NCI-H2081 treated with DMSO at 0.1 percent for 48 hours (cell line): ENCODE data around the gene ABCB9.

Experiments
- DNase-seq: peaks from one replicate; lab custom pipeline; 2025; lab: John Stamatoyannopoulos, UW

The ABCB9 gene

GRCh38 chr12:122994781-122995502 is 28.7 kb upstream of the ABCB9 start:
- DNase-seq: no peak

- DNase-seq: no peak
These were observed 27.9 kb upstream of the ABCB9 start for GRCh38 chr12:122994140-122994675.

- DNase-seq: no peak
These were observed 26.1 kb upstream of the ABCB9 start for GRCh38 chr12:122992386-122992785.

- no peak for DNase-seq
These were observed 25.5 kb upstream of the ABCB9 start for GRCh38 chr12:122991623-122992275.

- no peak for DNase-seq
These were observed 24.8 kb upstream of the ABCB9 start for GRCh38 chr12:122990961-122991622.

- no peak for DNase-seq
These were observed 24.3 kb upstream of the ABCB9 start for GRCh38 chr12:122990561-122990960.

- DNase-seq: no peak
These were observed 23.7 kb upstream of the ABCB9 start for GRCh38 chr12:122989874-122990419.

- no peak for DNase-seq
These were observed 23.1 kb upstream of the ABCB9 start for GRCh38 chr12:122989225-122989839.

- no peak for DNase-seq
These were observed 22.4 kb upstream of the ABCB9 start for GRCh38 chr12:122988612-122989212.

- no peak for DNase-seq
These were observed 21.8 kb upstream of the ABCB9 start for GRCh38 chr12:122988036-122988435.

- DNase-seq: no peak
These were observed 21.1 kb upstream of the ABCB9 start for GRCh38 chr12:122987086-122987951.

GRCh38 chr12:122986258-122986871 is 20.1 kb upstream of the ABCB9 start:
- no peak for DNase-seq

GRCh38 chr12:122985338-122986257 is 19.3 kb upstream of the ABCB9 start:
- DNase-seq: no peak

- no peak for DNase-seq
These were observed 18.5 kb upstream of the ABCB9 start for GRCh38 chr12:122984612-122985337.

GRCh38 chr12:122983789-122984515 is 17.7 kb upstream of the ABCB9 start:
- DNase-seq: no peak

- DNase-seq: no peak
These were observed 16.9 kb upstream of the ABCB9 start for GRCh38 chr12:122982963-122983788.

GRCh38 chr12:122982477-122982815 is 16.2 kb upstream of the ABCB9 start:
- DNase-seq: no peak
